Measurements from ENCODE around the gene MED12L. TPM values are rescaled to one million over a fixed set of nuclear protein-coding genes. Genes with fewer than 3 reads are reported as not detected.

MED12L gene
- total RNA-seq, 2 experiments from 2014 or later: 12.6 to 32.7 TPM

DNA sequence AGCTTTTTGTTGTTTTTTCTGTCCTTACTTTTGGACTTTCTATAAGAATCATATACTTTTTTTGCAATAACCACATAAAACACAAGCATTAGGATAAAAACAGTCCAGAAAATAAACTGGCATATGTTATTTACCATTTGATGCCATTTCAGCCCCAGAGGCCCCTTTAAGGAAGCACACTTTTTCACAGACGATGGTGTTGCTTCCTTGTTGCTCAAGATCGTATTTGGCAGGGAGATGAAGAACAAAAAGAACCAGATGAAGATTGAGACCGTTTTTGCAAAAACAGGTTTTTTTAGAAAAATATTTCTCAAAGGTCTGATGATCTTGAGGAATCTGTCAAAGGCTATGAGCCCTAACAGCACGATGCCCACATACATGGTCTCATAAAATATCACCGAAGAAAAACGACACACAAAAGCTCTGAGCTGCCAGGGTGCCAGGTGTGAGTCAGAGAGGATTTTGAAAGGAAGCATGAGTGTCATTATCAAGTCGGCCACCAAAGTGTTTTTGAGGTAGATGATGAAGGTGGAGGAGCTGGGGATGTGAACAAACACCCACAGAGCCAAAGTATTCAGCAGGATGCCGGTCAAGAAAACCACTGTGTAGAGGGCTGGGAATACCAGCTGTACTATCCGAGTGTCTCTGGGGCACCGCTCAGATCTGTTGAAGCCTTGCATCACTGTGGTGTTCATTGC is 243.0 kb downstream of the MED12L start:
- ChIA-PET POLR2A (interaction anchor here (0.6 kb wide), 1 partner anchor 165 kb away, joined by 3 read pairs; no protein-coding TSS in a partner anchor), CTCF (ENCODE audit: unreplicated experiment) (no interaction called here)

GRCh38 chr3:151329363-151329762 is 243.9 kb downstream of the MED12L start, which contains the start of gene P2RY13:
Gene P2RY13, minus strand, starts transcription at chr3:151329549. Its CDS starts 21 bp downstream, at chr3:151329528.
- no peaks in the 10 kb centered on the region for H3K36me3 ChIP-seq (ENCODE audit: insufficient read depth, low read length)
- intact Hi-C loops (cut with micrococcal nuclease; ENCODE audit: unreplicated experiment): loop anchor here (5.0 kb wide), 1 partner anchor 102 kb away; no protein-coding TSS in a partner anchor
- H4K20me1 ChIP-seq (ENCODE audit: insufficient read depth, low read length): no peaks in the 10 kb centered on the region
- POLR2A ChIA-PET: no interaction called here
- no peak for DNase-seq (ENCODE audit: low spot score)
- no peak within 1 kb of the TSS for H3K27ac ChIP-seq (ENCODE audit: low read depth, low read length, poor library complexity, severe bottlenecking)
- no peaks in the 10 kb centered on the region for H3K9me3 ChIP-seq (ENCODE audit: low read length)
- H3K9me2 ChIP-seq (ENCODE audit: insufficient read depth, low read length): no peaks in the 10 kb centered on the region
- no peak within 1 kb of the TSS for H2AFZ ChIP-seq (ENCODE audit: low read length)
- BruUV-seq (replicated peaks): no TSS peak
- no peak within 1 kb of the TSS for H3K4me2 ChIP-seq (ENCODE audit: low read length)
- no peak for TF ChIP-seq EZH2phosphoT487 (IDR thresholded peaks at IDR 0.05; ENCODE audit: borderline replicate concordance, low read depth, low read length)
- no peak for TF ChIP-seq CTCF (conservative IDR thresholded peaks at IDR 0.05; ENCODE audit: low read length)
- H3K4me1 ChIP-seq (ENCODE audit: insufficient read depth, low read length, poor library complexity, severe bottlenecking): no peaks in the 10 kb centered on the region
- no peak within 1 kb of the TSS for H3K4me3 ChIP-seq (ENCODE audit: low read depth, low read length, poor library complexity, severe bottlenecking)
- CTCF ChIA-PET (ENCODE audit: unreplicated experiment): no interaction called here
- no peaks in the 10 kb centered on the region for H3K79me2 ChIP-seq (ENCODE audit: insufficient read depth, low read depth, low read length)

More for the DNA sequence above, 243.0 kb downstream of the MED12L start:
- no peak overlapping the region for H2AFZ ChIP-seq (ENCODE audit: low read length)
- H3K9me2 ChIP-seq (ENCODE audit: insufficient read depth, low read length): no peaks in the 10 kb centered on the region
- TF ChIP-seq CTCF (conservative IDR thresholded peaks at IDR 0.05; ENCODE audit: low read length): no peak
- no TSS peak for BruUV-seq (replicated peaks)
- H3K4me3 ChIP-seq (ENCODE audit: low read depth, low read length, poor library complexity, severe bottlenecking): no peak overlapping the region
- no peaks in the 10 kb centered on the region for H3K79me2 ChIP-seq (ENCODE audit: insufficient read depth, low read depth, low read length)
- H3K4me1 ChIP-seq (ENCODE audit: insufficient read depth, low read length, poor library complexity, severe bottlenecking): no peaks in the 10 kb centered on the region
- H3K27ac ChIP-seq (ENCODE audit: low read depth, low read length, poor library complexity, severe bottlenecking): no peak overlapping the region
- intact Hi-C loops (cut with micrococcal nuclease; ENCODE audit: unreplicated experiment): loop anchor here (1.0 to 5.0 kb wide), 2 partner anchors 101 to 160 kb away; no protein-coding TSS in a partner anchor
- H3K4me2 ChIP-seq (ENCODE audit: low read length): no peak overlapping the region
- H4K20me1 ChIP-seq (ENCODE audit: insufficient read depth, low read length): no peaks in the 10 kb centered on the region
- no peaks in the 10 kb centered on the region for H3K36me3 ChIP-seq (ENCODE audit: insufficient read depth, low read length)
- no peak for DNase-seq (ENCODE audit: low spot score)
- H3K9me3 ChIP-seq (ENCODE audit: low read length): no peaks in the 10 kb centered on the region

DNA sequence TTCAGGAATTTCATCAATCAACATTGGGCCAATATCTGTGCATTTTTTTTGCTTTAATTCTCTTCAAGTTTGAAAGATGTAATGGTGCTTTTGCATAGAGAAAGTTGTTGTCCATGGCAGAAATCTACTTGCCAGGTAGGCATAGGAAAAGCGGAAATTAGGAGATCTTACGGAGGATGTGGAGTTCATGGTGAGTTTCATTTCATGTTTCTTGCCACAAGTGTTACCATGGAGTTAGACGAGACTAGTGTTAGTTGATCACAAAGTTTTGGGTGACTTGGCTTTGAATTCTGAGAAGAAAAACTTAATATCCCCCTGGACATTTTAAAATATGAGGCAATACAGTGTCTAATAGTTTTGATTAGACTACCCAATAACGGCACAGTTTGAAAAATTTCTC is 244.9 kb downstream of the MED12L start:
- no peak for DNase-seq (ENCODE audit: low spot score)
- intact Hi-C loops (cut with micrococcal nuclease; ENCODE audit: unreplicated experiment): no loop called here
- no TSS peak for BruUV-seq (replicated peaks)
- Histone ChIP-seq H3K36me3 (ENCODE audit: insufficient read depth, low read length) (no peaks in the 10 kb centered on the region), H3K4me3 (ENCODE audit: low read depth, low read length, poor library complexity, severe bottlenecking) (no peak overlapping the region), H3K27ac (ENCODE audit: low read depth, low read length, poor library complexity, severe bottlenecking) (no peak overlapping the region), H4K20me1 (ENCODE audit: insufficient read depth, low read length) (no peaks in the 10 kb centered on the region), H3K9me2 (ENCODE audit: insufficient read depth, low read length) (no peaks in the 10 kb centered on the region), H3K4me2 (ENCODE audit: low read length) (no peak overlapping the region), H3K79me2 (ENCODE audit: insufficient read depth, low read depth, low read length) (no peaks in the 10 kb centered on the region), H3K4me1 (ENCODE audit: insufficient read depth, low read length, poor library complexity, severe bottlenecking) (no peaks in the 10 kb centered on the region), H2AFZ (ENCODE audit: low read length) (no peak overlapping the region), H3K9me3 (ENCODE audit: low read length) (no peaks in the 10 kb centered on the region)
- ChIA-PET POLR2A (no interaction called here), CTCF (ENCODE audit: unreplicated experiment) (no interaction called here)
- TF ChIP-seq CTCF (conservative IDR thresholded peaks at IDR 0.05; ENCODE audit: low read length): no peak
- TF ChIP-seq EZH2phosphoT487 (IDR thresholded peaks at IDR 0.05; ENCODE audit: borderline replicate concordance, low read depth, low read length): no peak

Measured in OCI-LY7 (cell line).